ENCODE results near the gene ZNF91.

DNA sequence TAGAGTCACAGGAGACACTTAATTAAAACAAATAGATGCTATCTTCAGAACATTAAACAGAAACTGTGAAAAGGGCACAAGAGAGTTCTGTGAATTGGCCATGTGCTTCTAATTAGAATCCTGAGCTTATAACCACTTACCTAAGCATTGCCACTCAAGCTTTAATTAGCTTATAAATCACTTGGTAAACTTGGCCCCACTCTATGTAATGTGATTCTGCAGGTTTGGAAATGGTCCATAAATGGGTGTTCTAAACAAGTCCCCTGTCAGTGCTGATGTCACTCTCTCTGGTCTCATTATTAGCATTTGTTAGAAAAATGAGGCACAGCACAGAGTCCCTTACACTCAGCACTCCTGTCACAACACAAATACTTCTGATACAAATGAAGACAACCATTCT lies 18.0 kb downstream of the ZNF91 start:
- TF ChIP-seq, protein P1, sequence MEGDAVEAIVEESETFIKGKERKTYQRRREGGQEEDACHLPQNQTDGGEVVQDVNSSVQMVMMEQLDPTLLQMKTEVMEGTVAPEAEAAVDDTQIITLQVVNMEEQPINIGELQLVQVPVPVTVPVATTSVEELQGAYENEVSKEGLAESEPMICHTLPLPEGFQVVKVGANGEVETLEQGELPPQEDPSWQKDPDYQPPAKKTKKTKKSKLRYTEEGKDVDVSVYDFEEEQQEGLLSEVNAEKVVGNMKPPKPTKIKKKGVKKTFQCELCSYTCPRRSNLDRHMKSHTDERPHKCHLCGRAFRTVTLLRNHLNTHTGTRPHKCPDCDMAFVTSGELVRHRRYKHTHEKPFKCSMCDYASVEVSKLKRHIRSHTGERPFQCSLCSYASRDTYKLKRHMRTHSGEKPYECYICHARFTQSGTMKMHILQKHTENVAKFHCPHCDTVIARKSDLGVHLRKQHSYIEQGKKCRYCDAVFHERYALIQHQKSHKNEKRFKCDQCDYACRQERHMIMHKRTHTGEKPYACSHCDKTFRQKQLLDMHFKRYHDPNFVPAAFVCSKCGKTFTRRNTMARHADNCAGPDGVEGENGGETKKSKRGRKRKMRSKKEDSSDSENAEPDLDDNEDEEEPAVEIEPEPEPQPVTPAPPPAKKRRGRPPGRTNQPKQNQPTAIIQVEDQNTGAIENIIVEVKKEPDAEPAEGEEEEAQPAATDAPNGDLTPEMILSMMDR (conservative IDR thresholded peaks at IDR 0.05), result no peak
- no peak for TF ChIP-seq EZH2 (IDR thresholded peaks at IDR 0.05; ENCODE audit: low read depth)
